MM.1S (cell line): ENCODE data around the gene CHD2.

Source experiments
- EZH2 ChIP-seq: fragments of 300-600 bp; sonication (generic); optimal IDR thresholded peaks from 2 replicates; pipeline ENCODE3; 2017; ENCODE audit warnings: low read depth, mild to moderate bottlenecking, antibody characterized with exemption, low read length, mixed read lengths
- EZH2phosphoT487 ChIP-seq: fragments of 300-600 bp; sonication (generic); IDR thresholded peaks from 2 replicates; pipeline ENCODE4 v1.6.1; 2018; ENCODE audit warnings: antibody characterized with exemption, low read length
- TF ChIP-seq, protein P1 (sequence below): fragments of 300-600 bp; sonication (generic); IDR thresholded peaks from 2 replicates; pipeline ENCODE4 v1.5.1; 2016; ENCODE audit warnings: antibody characterized with exemption, low read length, mixed read lengths

- TF ChIP-seq, protein P1, sequence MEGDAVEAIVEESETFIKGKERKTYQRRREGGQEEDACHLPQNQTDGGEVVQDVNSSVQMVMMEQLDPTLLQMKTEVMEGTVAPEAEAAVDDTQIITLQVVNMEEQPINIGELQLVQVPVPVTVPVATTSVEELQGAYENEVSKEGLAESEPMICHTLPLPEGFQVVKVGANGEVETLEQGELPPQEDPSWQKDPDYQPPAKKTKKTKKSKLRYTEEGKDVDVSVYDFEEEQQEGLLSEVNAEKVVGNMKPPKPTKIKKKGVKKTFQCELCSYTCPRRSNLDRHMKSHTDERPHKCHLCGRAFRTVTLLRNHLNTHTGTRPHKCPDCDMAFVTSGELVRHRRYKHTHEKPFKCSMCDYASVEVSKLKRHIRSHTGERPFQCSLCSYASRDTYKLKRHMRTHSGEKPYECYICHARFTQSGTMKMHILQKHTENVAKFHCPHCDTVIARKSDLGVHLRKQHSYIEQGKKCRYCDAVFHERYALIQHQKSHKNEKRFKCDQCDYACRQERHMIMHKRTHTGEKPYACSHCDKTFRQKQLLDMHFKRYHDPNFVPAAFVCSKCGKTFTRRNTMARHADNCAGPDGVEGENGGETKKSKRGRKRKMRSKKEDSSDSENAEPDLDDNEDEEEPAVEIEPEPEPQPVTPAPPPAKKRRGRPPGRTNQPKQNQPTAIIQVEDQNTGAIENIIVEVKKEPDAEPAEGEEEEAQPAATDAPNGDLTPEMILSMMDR, result no peak
- TF ChIP-seq EZH2 (no peak), EZH2phosphoT487 (no peak)
These were observed 37.8 kb downstream of the CHD2 start for GRCh38 chr15:92937901-92938300.
